ENCODE data around the gene SLC27A4. TPM values are rescaled to one million over a fixed set of nuclear protein-coding genes. Genes with fewer than 3 reads are reported as not detected.

Gene SLC27A4
- total and polyA plus RNA-seq, 2 of the 13 experiments (the other 11 are each of a cell fraction or from before 2014, with no cell fraction given): 10.6 to 18.8 TPM

DNA sequence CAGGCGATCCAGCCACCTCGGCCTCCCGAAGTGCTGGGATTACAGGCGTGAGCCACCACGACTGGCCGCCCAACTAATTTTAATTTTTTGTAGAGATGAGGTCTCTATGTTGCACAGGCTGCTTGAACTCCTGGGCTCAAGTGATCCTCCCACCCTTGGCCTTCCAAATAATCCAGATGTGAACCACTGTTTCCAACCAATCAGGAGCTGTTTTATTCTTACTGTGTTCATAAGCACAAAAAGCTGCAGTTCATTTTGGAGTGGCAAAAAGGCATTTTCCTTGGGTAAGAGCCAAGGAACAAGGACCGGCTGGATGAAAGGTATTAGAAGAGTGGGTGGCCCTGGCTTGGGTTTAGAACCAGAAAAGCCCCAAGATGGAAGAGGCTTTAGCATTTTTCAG is 5.2 kb upstream of the SLC27A4 start:
- FAIRE-seq: no peak
- intact Hi-C loops (cut with micrococcal nuclease; ENCODE audit: unreplicated experiment) (no loop called here), in situ Hi-C loops (cut with HindIII; ENCODE audit: extremely low pct_ligation_motif_present, low pct_unique_long_range_greater_than_20kb) (no loop called here)
- CTCF ChIA-PET (ENCODE audit: low intra/inter-chr PET ratio, low total read pairs): no interaction called here
- H3K4me1 ChIP-seq (ENCODE audit: insufficient read depth, low read length): peaks cover 14% of the 10 kb centered on the region
- H3K4me3 ChIP-seq (replicated peaks in 1 of 3; ENCODE audit: insufficient read depth in 1 of 3, low read depth in 2 of 3, low read length in 3 of 3): no peak overlapping the region
- POLR2A ChIA-PET: no interaction called here
- no peak for TF ChIP-seq ZNF512 (CRISPR knock-in tag; IDR thresholded peaks at IDR 0.05)
- no peak for TF ChIP-seq GZF1 (CRISPR knock-in tag; IDR thresholded peaks at IDR 0.05)
- no peak for TF ChIP-seq RFX1 (IDR thresholded peaks at IDR 0.05)
- no peak for TF ChIP-seq PCBP1 (IDR thresholded peaks at IDR 0.05; ENCODE audit: borderline replicate concordance, low read depth, low read length)
- no peak for TF ChIP-seq CHCHD3 (CRISPR knock-in tag; IDR thresholded peaks at IDR 0.05)
- no peak for TF ChIP-seq RBM39 (IDR thresholded peaks at IDR 0.05; ENCODE audit: low read depth, low read length, poor library complexity, severe bottlenecking)
- TF ChIP-seq, protein P1, sequence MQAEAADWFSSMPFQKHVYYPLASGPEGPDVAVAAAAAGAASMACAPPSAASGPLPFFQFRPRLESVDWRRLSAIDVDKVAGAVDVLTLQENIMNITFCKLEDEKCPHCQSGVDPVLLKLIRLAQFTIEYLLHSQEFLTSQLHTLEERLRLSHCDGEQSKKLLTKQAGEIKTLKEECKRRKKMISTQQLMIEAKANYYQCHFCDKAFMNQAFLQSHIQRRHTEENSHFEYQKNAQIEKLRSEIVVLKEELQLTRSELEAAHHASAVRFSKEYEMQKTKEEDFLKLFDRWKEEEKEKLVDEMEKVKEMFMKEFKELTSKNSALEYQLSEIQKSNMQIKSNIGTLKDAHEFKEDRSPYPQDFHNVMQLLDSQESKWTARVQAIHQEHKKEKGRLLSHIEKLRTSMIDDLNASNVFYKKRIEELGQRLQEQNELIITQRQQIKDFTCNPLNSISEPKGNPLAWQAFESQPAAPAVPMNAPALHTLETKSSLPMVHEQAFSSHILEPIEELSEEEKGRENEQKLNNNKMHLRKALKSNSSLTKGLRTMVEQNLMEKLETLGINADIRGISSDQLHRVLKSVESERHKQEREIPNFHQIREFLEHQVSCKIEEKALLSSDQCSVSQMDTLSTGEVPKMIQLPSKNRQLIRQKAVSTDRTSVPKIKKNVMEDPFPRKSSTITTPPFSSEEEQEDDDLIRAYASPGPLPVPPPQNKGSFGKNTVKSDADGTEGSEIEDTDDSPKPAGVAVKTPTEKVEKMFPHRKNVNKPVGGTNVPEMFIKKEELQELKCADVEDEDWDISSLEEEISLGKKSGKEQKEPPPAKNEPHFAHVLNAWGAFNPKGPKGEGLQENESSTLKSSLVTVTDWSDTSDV (CRISPR knock-in tag; IDR thresholded peaks at IDR 0.05): no peak
- TF ChIP-seq, protein P2, sequence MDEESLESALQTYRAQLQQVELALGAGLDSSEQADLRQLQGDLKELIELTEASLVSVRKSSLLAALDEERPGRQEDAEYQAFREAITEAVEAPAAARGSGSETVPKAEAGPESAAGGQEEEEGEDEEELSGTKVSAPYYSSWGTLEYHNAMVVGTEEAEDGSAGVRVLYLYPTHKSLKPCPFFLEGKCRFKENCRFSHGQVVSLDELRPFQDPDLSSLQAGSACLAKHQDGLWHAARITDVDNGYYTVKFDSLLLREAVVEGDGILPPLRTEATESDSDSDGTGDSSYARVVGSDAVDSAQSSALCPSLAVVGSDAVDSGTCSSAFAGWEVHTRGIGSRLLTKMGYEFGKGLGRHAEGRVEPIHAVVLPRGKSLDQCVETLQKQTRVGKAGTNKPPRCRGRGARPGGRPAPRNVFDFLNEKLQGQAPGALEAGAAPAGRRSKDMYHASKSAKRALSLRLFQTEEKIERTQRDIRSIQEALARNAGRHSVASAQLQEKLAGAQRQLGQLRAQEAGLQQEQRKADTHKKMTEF (CRISPR knock-in tag; IDR thresholded peaks at IDR 0.05): no peak
- TF ChIP-seq, protein P3, sequence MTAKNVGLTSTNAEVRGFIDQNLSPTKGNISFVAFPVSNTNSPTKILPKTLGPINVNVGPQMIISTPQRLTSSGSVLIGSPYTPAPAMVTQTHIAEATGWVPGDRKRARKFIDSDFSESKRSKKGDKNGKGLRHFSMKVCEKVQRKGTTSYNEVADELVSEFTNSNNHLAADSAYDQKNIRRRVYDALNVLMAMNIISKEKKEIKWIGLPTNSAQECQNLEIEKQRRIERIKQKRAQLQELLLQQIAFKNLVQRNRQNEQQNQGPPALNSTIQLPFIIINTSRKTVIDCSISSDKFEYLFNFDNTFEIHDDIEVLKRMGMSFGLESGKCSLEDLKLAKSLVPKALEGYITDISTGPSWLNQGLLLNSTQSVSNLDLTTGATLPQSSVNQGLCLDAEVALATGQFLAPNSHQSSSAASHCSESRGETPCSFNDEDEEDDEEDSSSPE (CRISPR knock-in tag; IDR thresholded peaks at IDR 0.05): no peak
- WGBS (ENCODE audit: low lambda C conversion rate): 98% methylated on average over 7 of the region's 7 CpGs
- no peak for ATAC-seq
- no peak overlapping the region for H3K4me2 ChIP-seq (ENCODE audit: low read depth, low read length)
- DNase-seq (ENCODE audit: low spot score): no peak
- no peaks in the 10 kb centered on the region for H3K9me3 ChIP-seq (ENCODE audit: low read length)
- H4K20me1 ChIP-seq (ENCODE audit: insufficient read depth, low read length): no peaks in the 10 kb centered on the region
- H3K27ac ChIP-seq (ENCODE audit: extremely low read length, insufficient read depth, low read length): no peak overlapping the region
- H3K27me3 ChIP-seq (ENCODE audit: control insufficient read depth in 1 of 2, insufficient read depth in 2 of 2, low read length in 2 of 2): no peaks in the 10 kb centered on the region
- BruUV-seq (replicated peaks): no TSS peak
- H3K79me2 ChIP-seq (ENCODE audit: insufficient read depth, low read length): no peaks in the 10 kb centered on the region
- no peak overlapping the region for H3K9ac ChIP-seq (ENCODE audit: insufficient read depth, low read depth, low read length)
- H2AFZ ChIP-seq (ENCODE audit: low read length): no peak overlapping the region
- H3K36me3 ChIP-seq (replicated peaks in 1 of 2; ENCODE audit: control insufficient read depth in 1 of 2, insufficient read depth in 2 of 2, low read length in 2 of 2): peaks cover 4 to 18% of the 10 kb centered on the region in 2 experiments; a peak in 4 of 5 replicates
